Stimulated activated CD8-positive, alpha-beta memory T cell treated with anti-CD3 and anti-CD28 coated beads, Interleukin-12 subunit alpha, Interleukin-12 subunit beta, amount 100 ng/mL, for 4 hours (primary cell): Measurements from ENCODE around the gene PER3.

ENCODE experiments used
- DNase-seq: peaks from one replicate; pipeline ENCODE4 v3.0.0-alpha.2; 2020; ENCODE audit warnings: low read depth

The PER3 gene

DNA sequence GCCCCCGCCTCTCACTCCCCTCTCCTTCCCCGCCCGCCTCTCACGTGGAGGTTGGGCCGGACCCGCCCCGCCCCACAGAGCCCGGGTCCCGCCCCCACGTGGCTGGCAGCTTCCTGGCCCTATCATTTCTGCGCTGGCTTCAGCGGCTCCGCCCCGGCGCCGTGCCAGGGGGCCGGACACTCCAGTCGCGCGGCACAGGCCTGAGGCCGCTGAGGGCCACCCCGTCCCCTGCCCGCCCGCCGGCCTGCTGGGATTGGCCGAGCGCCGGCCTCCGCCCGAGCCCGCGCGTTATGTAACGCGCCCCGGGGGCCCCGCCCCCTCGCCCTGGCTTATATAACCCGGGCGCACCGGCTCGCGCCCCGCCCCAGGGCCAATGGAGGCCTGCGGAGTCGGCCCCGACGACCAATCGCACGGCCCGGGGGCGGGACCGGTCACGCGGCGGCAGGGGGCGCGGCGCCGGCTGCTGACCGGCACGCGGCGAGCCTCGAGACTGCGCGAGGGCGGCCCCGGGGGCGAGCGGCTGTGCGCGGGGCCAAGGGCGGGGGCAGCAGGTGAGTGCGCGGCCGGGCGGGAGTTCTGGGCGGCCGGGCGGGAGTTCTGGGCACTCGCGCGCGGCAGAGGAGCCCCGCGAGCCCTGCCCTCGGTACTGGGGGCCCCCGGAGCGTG is at the start of gene PER3:
Gene PER3, plus strand, starts transcription at position 466 of the 666 bp plus-strand sequence. CDS start 587 bp downstream, outside the sequence.
- peak; percentile 88 for DNase-seq

DNA sequence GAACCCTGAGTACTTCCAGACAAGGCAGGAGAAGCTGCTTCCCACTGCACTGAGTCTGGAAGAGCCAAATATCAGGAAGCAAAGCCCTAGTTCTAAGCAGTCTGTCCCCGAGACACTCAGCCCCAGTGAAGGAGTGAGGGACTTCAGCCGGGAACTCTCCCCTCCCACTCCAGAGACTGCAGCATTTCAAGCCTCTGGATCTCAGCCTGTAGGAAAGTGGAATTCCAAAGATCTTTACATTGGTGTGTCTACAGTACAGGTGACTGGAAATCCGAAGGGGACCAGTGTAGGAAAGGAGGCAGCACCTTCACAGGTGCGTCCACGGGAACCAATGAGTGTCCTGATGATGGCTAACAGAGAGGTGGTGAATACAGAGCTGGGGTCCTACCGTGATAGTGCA is 46.0 kb upstream of the PER3 start:
- no peak for DNase-seq

GRCh38 chr1:7743346-7743745 is 40.7 kb upstream of the PER3 start:
- DNase-seq: no peak

- no peak for DNase-seq
These were observed 39.2 kb upstream of the PER3 start for GRCh38 chr1:7744882-7745281.

DNA sequence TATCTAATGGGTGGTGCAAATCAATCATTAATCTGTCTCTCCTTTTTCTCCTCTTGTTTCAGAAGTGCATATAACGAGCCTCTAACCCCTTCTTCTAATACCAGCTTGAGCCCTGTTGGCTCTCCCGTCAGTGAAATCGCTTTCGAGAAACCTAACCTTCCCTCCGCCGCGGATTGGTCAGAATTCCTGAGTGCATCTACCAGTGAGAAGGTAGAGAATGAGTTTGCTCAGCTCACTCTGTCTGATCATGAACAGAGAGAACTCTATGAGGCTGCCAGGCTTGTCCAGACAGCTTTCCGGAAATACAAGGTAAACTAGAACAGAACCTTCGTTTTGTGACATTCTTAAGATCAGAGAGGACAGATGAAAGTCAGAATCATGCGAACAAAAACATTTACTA is 38.3 kb upstream of the PER3 start:
- DNase-seq: no peak

DNA sequence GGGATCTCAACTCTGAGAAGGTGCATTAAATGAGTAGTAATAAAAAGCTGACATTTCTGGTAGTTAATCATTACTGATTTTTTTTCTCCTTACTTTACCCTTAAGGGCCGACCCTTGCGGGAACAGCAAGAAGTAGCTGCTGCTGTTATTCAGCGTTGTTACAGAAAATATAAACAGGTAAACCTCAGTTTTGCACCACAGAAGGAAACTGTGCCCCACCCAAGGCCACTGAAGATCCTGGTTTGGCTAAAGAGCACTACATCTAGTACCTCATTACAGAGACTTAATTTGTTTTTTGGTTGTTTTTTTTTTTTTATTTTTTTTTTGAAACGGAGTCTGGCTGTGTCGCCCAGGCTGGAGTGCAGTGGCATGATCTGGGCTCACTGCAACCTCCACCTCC is 36.5 kb upstream of the PER3 start:
- no peak for DNase-seq

DNA sequence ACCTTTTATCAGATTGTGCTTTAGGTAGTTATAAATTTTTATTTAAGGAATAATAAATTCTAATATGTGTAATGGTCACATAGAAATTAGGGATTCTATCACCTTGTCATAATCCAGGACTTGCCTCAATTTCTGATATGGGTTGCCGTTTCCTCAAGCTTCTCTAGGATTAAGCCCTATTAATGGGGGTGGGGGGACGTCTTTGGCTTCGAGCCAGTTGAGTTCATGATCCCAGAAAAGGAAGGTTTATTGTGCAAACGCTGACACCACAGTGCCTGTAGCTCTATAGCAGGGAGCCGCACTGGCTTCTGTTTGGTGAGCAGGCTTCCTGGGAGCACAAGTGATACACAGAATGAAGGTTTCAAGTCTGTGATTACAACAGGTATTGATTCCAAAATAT is 35.0 kb upstream of the PER3 start:
- no peak for DNase-seq

DNA sequence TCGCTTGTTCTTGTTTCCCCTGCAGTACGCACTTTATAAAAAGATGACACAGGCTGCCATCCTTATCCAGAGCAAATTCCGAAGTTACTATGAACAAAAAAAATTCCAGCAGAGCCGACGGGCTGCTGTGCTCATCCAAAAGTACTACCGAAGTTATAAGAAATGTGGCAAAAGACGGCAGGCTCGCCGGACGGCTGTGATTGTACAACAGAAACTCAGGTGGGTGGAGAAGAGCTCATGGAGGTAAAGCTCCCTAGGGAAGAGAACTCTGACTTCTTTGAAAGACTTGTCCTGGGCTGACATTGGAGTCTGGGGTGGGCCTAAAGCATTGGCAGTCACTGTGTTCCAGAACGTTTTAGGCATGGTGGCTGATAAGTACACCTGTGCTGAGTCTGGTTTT is 32.9 kb upstream of the PER3 start:
- DNase-seq: no peak

GRCh38 chr1:7752512-7753417 is 31.3 kb upstream of the PER3 start:
- no peak for DNase-seq

DNA sequence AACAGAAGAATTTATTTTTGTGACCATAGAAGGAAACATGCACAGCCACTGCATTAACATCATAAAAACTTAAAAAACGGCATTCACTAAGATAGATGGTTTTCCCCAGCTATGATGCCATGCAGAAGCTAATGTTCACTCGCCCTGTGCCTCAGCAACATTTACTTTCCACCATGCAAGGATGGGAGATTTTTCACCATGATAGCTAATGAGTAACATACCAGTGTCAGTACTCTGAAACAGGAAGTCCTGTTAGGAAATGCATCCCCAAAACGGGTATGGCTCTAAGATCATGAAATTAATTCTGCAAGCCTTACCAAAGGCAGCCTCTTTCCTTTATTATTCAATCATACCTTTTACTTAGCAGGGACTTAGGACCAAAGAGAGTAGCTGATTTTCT is 30.4 kb upstream of the PER3 start:
- no peak for DNase-seq

- DNase-seq: no peak
These were observed 29.9 kb upstream of the PER3 start for GRCh38 chr1:7754234-7754633.

DNA sequence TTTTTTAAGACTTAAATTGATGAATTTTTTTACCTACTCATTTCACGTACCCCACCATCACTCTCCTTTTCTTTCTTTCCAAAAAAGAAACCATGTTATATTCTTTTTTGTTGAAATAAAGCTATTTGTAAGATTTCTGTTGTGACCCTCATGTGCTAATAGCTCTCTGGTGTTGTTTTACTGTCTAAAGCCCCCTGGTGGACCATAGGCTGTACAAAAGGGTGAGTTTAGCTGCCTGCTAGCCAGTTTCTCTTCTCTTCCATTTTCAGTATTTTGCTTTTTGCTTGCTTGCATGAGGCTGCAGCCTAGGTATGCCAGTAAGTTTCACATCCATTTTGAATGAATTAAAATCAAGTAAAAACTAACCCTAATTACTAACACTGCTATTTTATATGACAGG is 28.6 kb upstream of the PER3 start:
- DNase-seq: no peak

GRCh38 chr1:7760245-7760644 is 23.8 kb upstream of the PER3 start:
- DNase-seq: no peak

- DNase-seq: no peak
These were observed 23.0 kb upstream of the PER3 start for GRCh38 chr1:7761103-7761502.

DNA sequence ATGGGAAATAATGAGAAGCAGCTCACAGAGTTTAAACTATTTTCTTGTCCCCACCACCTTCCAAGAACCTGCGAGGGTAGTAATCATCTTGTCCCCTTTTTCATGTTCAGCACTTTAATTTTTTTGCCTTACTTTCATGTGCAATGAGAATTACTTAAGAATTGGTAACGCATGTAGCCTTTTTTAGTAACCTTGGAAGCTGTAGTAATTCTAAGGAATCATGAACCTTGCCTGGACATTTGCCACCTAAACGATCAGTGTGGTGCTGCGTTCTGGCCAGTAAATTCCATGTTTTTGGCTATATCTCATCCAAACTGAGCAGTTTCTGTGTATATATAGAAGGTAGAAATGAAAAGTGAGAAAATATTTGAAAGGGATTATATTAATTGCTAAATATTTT is 16.9 kb upstream of the PER3 start:
- no peak for DNase-seq

- no peak for DNase-seq
These were observed 15.5 kb upstream of the PER3 start for GRCh38 chr1:7768583-7768982.

DNA sequence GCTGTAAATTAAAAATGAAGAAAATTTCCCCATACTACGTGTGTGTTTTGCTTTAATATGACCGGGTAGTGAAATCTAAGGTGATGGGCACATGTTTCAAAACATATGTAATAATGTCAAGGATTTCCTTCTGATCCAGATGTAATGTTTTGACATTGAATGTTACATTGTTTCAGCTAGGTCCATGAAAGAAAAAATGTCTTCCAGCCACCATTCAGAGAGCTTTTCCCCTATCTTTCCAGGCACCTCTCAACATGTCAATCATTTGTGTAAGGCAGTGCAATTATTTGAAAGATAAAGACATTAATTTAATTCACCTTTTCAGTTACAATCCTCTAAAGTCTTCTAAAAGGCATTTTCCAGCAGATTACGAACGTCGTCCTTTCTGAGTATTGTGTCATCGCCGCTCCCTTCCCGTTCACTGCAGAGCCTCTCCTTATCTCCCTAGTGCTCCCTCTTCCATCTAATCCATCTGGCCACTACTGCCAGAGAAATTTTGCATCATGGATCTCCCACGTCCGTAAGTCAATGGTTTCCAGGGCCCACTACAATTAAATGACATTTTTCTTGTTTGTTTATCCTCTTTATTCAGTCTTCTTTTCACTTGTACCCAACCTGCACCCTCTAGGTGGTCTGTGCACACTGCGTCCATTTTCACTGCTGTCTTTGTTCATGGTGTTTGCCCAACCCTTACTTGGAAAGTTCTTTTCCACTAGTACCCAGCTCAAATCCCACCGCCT is 14.2 kb upstream of the PER3 start:
- DNase-seq: no peak

DNA sequence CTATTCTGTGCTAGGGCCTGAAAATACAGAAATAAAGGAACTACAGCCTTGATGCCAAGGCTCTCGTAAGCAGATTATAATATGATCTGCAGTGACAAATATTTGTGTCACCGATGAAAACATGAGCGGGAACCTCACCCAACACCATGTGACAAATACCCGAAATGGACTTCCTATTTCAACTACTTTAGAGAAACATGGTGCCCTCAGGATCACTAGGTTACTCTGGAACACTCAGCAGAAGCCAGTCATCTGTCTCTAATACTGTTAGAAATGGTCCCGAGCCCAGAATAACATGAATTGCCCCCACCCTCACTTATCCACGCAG is 13.5 kb upstream of the PER3 start:
- no peak for DNase-seq

DNA sequence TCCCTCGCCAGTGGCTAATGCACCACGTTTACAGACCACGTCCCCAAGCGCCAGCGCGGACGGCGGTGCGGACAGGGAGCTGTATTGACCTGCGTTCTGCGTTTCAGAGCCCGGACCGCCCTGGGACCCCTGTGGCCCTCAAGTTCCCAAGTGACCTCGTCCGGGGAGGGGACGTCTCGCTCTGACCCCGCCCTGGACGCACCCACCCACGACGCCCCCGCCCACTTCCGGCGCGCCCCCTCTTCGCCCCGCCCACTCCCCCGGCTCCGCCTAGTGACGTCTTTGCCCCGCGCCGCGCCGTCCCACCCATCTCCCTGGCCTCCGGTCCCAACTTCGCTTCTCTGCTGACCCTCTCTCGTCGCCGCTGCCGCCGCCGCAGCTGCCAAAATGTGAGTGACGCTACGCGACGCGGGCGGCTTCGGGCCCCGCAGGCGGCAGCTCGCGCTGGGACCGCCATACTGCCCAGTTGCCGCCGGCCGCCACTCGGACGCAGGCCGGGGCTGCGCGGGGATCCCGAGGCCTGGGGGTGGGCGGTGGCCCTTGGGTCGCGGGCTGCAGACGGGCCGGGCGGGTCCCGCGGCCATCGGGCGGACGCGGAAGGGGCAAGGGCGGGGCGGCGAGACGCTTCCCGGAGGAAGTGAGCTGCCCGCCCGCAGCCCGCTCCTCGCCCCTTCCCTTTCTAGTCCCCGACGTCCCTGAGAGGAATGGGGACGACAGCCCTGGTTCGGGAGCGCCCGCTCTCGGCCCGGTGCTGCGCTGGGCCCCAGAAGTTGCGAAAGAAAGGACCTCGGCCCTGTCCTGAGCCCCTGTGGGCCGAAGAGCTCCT is 12.9 kb upstream of the PER3 start, which contains the start of gene VAMP3:
Gene VAMP3, plus strand, starts transcription at position 300 of the 826 bp plus-strand sequence. Its CDS starts 88 bp downstream, at position 388.
- DNase-seq: peak; percentile 79

DNA sequence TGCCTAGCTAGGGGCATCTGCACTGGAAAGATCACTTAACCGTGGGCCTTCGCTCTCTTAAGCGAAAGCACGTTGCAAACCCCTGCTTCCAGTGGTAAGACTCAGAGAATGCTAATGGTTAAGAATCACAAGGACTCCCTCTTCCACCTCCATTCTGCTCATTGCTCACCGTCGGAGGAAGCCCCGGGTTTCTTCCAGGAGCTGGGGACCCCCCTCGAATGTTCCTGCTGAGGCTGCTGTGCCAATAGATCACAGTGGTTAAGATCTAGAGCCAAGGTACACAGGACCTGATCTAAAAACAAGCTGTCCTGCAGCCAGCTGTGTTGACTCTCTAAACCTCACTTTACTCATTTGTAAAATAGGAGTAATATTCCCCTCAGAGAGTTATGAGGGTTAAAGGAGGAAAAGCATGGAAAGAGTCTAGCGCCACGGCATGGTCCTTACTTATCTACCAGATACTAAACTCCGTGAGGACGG is 12.2 kb upstream of the PER3 start:
- no peak for DNase-seq

- no peak for DNase-seq
These were observed 6.5 kb upstream of the PER3 start for GRCh38 chr1:7777591-7777990.

DNA sequence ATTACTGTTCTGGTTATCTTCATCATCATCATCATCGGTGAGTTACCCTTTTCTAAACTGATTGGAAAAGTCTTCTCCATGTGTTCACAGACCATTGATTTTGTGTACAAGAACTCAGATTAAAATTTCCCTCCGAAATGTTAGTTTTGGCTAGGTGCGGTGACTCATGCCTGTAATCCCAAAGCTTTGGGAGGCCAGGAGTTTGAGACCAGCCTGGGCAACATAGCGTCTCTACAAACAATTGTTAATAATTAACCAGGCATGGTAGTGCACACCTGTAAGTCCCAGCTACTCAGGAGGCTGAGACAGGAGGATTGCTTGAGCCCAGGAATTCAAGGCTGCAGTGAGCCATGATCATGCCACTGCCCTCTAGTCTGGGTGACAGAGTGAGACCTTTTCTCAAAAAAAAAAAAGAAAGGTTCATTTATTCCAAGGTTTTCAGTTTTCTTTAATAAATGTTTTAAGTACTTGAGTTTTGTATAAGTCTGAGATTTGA is 5.9 kb upstream of the PER3 start:
- DNase-seq: no peak
